IMR-90 (cell line): ENCODE data around the gene COX6A2. TPM values are rescaled to one million over a fixed set of nuclear protein-coding genes. Genes with fewer than 3 reads are reported as not detected.

ENCODE experiments used
- ATAC-seq: fragments of 200-7000 bp; cut with Tn5 transposase; 2 replicates; pipeline ENCODE4 v1.9.1; 2020; ENCODE audit warnings: low read depth, mild to moderate bottlenecking, moderate library complexity
- BruUV-seq: library from RNA; stranded (reverse); fragments of 400-500 nt; replicated peaks from 2 replicates; lab custom pipeline; 2021; lab: Mats Ljungman, UMichigan
- CTCF ChIA-PET: fragments of 300-600 bp; formaldehyde crosslinking; extraction: SDS; loops from one replicate; lab custom pipeline; 2021; ENCODE audit warnings: antibody characterized with exemption; lab: Yijun Ruan, JAX
- POLR2A ChIA-PET: fragments of 300-600 bp; sonication (Branson Sonifier 250); formaldehyde crosslinking; loops from one replicate; lab custom pipeline; 2022; ENCODE audit warnings: antibody characterized with exemption; ENCODE audit not compliant: unreplicated experiment; lab: Charles Lee
- DNase-seq: peaks from one replicate; pipeline ENCODE4 v3.0.0; 2013
- H2AFZ ChIP-seq: replicated peaks from 2 replicates; pipeline ENCODE3; 2013; ENCODE audit warnings: low read length, mild to moderate bottlenecking; ENCODE audit not compliant: poor library complexity
- H2AK5ac ChIP-seq: 2 replicates; pipeline ENCODE4 v1.6.1; 2013; ENCODE audit warnings: low read depth, low read length, inconsistent platforms
- H2AK9ac ChIP-seq: replicated peaks from 2 replicates; pipeline ENCODE3; 2013; ENCODE audit warnings: mild to moderate bottlenecking, low read depth, low read length, moderate library complexity; ENCODE audit not compliant: poor library complexity
- H2BK120ac ChIP-seq: 2 replicates; pipeline ENCODE4 v1.6.1; 2013; ENCODE audit warnings: low read depth, low read length, inconsistent platforms
- H2BK15ac ChIP-seq: 3 replicates; pipeline ENCODE4 v1.6.1; 2013; ENCODE audit warnings: low read depth, low read length, inconsistent platforms
- H2BK20ac ChIP-seq: 2 replicates; pipeline ENCODE4 v1.6.1; 2013; ENCODE audit warnings: low read depth, mild to moderate bottlenecking, inconsistent platforms, low read length, moderate library complexity
- H2BK5ac ChIP-seq: 2 replicates; pipeline ENCODE4 v1.6.1; 2013; ENCODE audit warnings: mild to moderate bottlenecking, low read depth, low read length, inconsistent platforms; ENCODE audit not compliant: poor library complexity, severe bottlenecking
- H3K14ac ChIP-seq: replicated peaks from 2 replicates; pipeline ENCODE4 v1.6.1; 2013; ENCODE audit warnings: low read depth, low read length, inconsistent platforms
- H3K18ac ChIP-seq: 2 replicates; pipeline ENCODE4 v1.6.1; 2013; ENCODE audit warnings: low read depth, low read length, control low read depth
- H3K23ac ChIP-seq: 2 replicates; pipeline ENCODE4 v1.6.1; 2013; ENCODE audit warnings: low read depth, low read length, inconsistent platforms
- H3K27ac ChIP-seq: 2 replicates; pipeline ENCODE4 v1.5.1; 2013; ENCODE audit warnings: mild to moderate bottlenecking, control low read depth, low read length; ENCODE audit not compliant: insufficient read depth
- H3K27me3 ChIP-seq: 2 replicates; pipeline ENCODE4 v1.6.1; 2013; ENCODE audit warnings: low read length; ENCODE audit not compliant: control insufficient read depth, insufficient read depth
- H3K36me3 ChIP-seq: 2 replicates; pipeline ENCODE4 v1.6.1; 2013; ENCODE audit warnings: low read length, mixed read lengths; ENCODE audit not compliant: control insufficient read depth, insufficient read depth
- H3K4ac ChIP-seq: 2 replicates; pipeline ENCODE4 v1.6.1; 2013; ENCODE audit warnings: low read depth, low read length, inconsistent platforms
- H3K4me1 ChIP-seq: 2 replicates; pipeline ENCODE4 v1.6.1; 2013; ENCODE audit warnings: low read length, mixed read lengths; ENCODE audit not compliant: control insufficient read depth, insufficient read depth
- H3K4me2 ChIP-seq: 2 replicates; pipeline ENCODE4 v1.6.1; 2013; ENCODE audit warnings: low read depth, mild to moderate bottlenecking, control low read depth, low read length, moderate library complexity
- H3K4me3 ChIP-seq: 2 replicates; pipeline ENCODE4 v1.5.1; 2013; ENCODE audit warnings: low read depth, mild to moderate bottlenecking, control low read depth, low read length, moderate library complexity; ENCODE audit not compliant: insufficient read depth
- H3K56ac ChIP-seq: 2 replicates; pipeline ENCODE4 v1.6.1; 2013; ENCODE audit warnings: low read length, inconsistent platforms; ENCODE audit not compliant: insufficient read depth; ENCODE audit errors: extremely low read depth
- H3K79me1 ChIP-seq, 2 experiments: 2 replicates each; pipeline ENCODE4 v1.6.1; 2013; ENCODE audit warnings: low read length in 2 of 2, inconsistent platforms in 1 of 2, low read depth in 1 of 2
- H3K9ac ChIP-seq: 2 replicates; pipeline ENCODE4 v1.6.1; 2013; ENCODE audit warnings: low read depth, low read length, control low read depth
- H3K9me1 ChIP-seq: 2 replicates; pipeline ENCODE4 v1.6.1; 2013; ENCODE audit warnings: low read length, inconsistent platforms; ENCODE audit not compliant: insufficient read depth
- H3K9me3 ChIP-seq: 2 replicates; pipeline ENCODE4 v1.6.1; 2013; ENCODE audit warnings: low read length; ENCODE audit not compliant: control insufficient read depth, insufficient read depth
- H4K20me1 ChIP-seq: 2 replicates; pipeline ENCODE4 v1.6.1; 2013; ENCODE audit warnings: low read length, inconsistent platforms; ENCODE audit not compliant: insufficient read depth
- H4K5ac ChIP-seq: 2 replicates; pipeline ENCODE4 v1.6.1; 2013; ENCODE audit warnings: mild to moderate bottlenecking, low read depth, low read length, control low read depth
- H4K8ac ChIP-seq, 2 experiments: 2 replicates each; pipeline ENCODE4 v1.6.1; 2013; ENCODE audit warnings: low read depth in 2 of 2, low read length in 2 of 2, control low read depth in 1 of 2, inconsistent platforms in 1 of 2
- H4K91ac ChIP-seq: 2 replicates; pipeline ENCODE4 v1.6.1; 2013; ENCODE audit warnings: low read depth, low read length, inconsistent platforms; ENCODE audit not compliant: insufficient read depth
- CEBPB ChIP-seq: IDR thresholded peaks from 2 replicates; pipeline ENCODE4 v1.6.1; 2012; ENCODE audit warnings: low read depth, low read length, improper control_type of control experiment
- CHD1 ChIP-seq: IDR thresholded peaks from 2 replicates; pipeline ENCODE4 v1.6.1; 2012; ENCODE audit warnings: low read depth, low read length, improper control_type of control experiment
- FOS ChIP-seq: fragments of 150-350 bp; IDR thresholded peaks from 2 replicates; pipeline ENCODE4 v1.6.1; 2016; ENCODE audit warnings: low read depth, low read length
- MAFK ChIP-seq: IDR thresholded peaks from 2 replicates; pipeline ENCODE4 v1.6.1; 2012; ENCODE audit warnings: low read depth, low read length, improper control_type of control experiment
- MXI1 ChIP-seq: IDR thresholded peaks from 2 replicates; pipeline ENCODE4 v1.6.1; 2012; ENCODE audit warnings: low read depth, mild to moderate bottlenecking, low read length, moderate library complexity, borderline replicate concordance
- POLR2A ChIP-seq: IDR thresholded peaks from 2 replicates; pipeline ENCODE4 v1.6.1; 2012; ENCODE audit warnings: mild to moderate bottlenecking, low read depth, low read length
- RCOR1 ChIP-seq: IDR thresholded peaks from 2 replicates; pipeline ENCODE4 v1.6.1; 2012; ENCODE audit warnings: mild to moderate bottlenecking, low read length, improper control_type of control experiment; ENCODE audit not compliant: insufficient replicate concordance
- WGBS, 2 experiments: methylation state at CpG; one replicate each; pipeline versions ENCODE4 v1.1.5 to v1.1.7; 2013; ENCODE audit warnings: missing lambda C conversion rate in 2 of 2; ENCODE audit not compliant: insufficient read length in 1 of 2; ENCODE audit errors: extremely low coverage in 2 of 2; 5-methylcytosine and 5-hydroxymethylcytosine counted together
- dilution Hi-C: fragments of 300-500 bp; cut with HindIII; formaldehyde crosslinking; loops from one replicate; pipeline ENCODE4 v1.14.3; 2018; ENCODE audit warnings: low sequenced_read_pairs; ENCODE audit not compliant: unreplicated experiment
- in situ Hi-C: fragments of 300-500 bp; cut with MboI; formaldehyde crosslinking; loops from 3 replicates; pipeline ENCODE4 v1.14.3; 2019; ENCODE audit warnings: low sequenced_read_pairs, inconsistent platforms, mixed read lengths
- intact Hi-C: fragments of 100-400 bp; cut with micrococcal nuclease; formaldehyde crosslinking; loops from 2 replicates; pipeline ENCODE4 v1.10.0; 2022
- polyA plus RNA-seq, 3 experiments: library from polyadenylated mRNA; depleted of rRNA; stranded (reverse); fragments of >200 nt; gene quantifications; 2 replicates each; pipeline ENCODE4 v1.2.3, GENCODE V29; 2012; ENCODE audit warnings: low replicate concordance in 1 of 3
- total RNA-seq: library from RNA; depleted of rRNA; stranded (reverse); fragments of >200 nt; gene quantifications from 2 replicates; pipeline ENCODE4 v1.2.3, GENCODE V29; 2012
- TF ChIP-seq, protein P1 (sequence below): fragments of 150-350 bp; IDR thresholded peaks from 2 replicates; pipeline ENCODE4 v1.6.1; 2017; ENCODE audit warnings: mild to moderate bottlenecking, antibody characterized with exemption, low read length, low read depth
- TF ChIP-seq, protein P2 (sequence below): fragments of 150-350 bp; IDR thresholded peaks from 2 replicates; pipeline ENCODE4 v1.6.1; 2016; ENCODE audit warnings: low read depth, mild to moderate bottlenecking, low read length, moderate library complexity, borderline replicate concordance

Gene COX6A2
- total and polyA plus RNA-seq, 2 of the 4 experiments (the other 2 are of a cell fraction), result not detected

DNA sequence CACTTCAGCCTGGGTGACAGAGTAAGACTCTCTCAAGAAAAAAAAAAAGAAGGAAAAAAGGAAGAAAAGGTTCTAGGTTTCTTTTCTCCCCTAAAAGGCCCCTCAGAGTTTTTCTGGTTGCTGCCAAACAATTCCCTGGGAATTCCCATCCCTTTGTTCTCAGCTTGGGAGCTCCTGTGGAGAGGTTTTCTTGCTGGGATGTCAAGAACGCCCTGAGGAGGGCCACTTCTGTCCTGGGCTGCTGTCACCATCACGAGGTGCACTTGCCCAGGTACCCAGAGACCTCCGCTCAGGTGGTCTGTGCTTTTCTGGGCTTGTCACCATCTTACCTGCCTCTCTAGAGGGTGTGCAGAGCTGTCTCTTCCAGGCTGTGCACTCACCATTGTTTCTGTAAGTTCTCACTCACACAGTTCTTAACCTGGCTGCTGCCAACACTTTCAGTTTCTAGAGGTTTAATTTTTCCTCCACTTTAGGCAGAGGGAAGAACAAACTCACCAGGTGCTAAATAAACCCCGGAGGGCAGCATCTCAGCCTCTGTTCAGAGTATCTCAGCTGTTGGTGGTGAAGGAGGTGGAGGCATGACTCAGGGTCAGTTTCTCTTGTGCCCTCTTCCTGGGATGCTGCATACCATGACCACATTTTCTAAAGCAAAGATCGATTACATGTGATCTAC is 2.4 kb upstream of the COX6A2 start:
- H3K36me3 ChIP-seq, result no peaks in the 10 kb centered on the region
- H2BK20ac ChIP-seq, result no peak overlapping the region
- H3K27me3 ChIP-seq, result peaks cover 24% of the 10 kb centered on the region
- CTCF ChIA-PET, result interaction anchor here (1.0 kb wide), 1 partner anchor 22 kb away, joined by 3 read pairs; no protein-coding TSS in a partner anchor
- H3K79me1 ChIP-seq, result no peaks in the 10 kb centered on the region
- POLR2A ChIA-PET, result no interaction called here
- in situ Hi-C loops (no loop called here), intact Hi-C loops (no loop called here), dilution Hi-C loops (no loop called here)
- H3K9me3 ChIP-seq, result no peaks in the 10 kb centered on the region; the same call in 1 of the 2 replicates
- TF ChIP-seq POLR2A (no peak), MAFK (no peak), CEBPB (no peak), RCOR1 (no peak), MXI1 (no peak), FOS (no peak), CHD1 (no peak)
- TF ChIP-seq, protein P1, sequence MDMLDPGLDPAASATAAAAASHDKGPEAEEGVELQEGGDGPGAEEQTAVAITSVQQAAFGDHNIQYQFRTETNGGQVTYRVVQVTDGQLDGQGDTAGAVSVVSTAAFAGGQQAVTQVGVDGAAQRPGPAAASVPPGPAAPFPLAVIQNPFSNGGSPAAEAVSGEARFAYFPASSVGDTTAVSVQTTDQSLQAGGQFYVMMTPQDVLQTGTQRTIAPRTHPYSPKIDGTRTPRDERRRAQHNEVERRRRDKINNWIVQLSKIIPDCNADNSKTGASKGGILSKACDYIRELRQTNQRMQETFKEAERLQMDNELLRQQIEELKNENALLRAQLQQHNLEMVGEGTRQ, result no peak
- TF ChIP-seq, protein P2, sequence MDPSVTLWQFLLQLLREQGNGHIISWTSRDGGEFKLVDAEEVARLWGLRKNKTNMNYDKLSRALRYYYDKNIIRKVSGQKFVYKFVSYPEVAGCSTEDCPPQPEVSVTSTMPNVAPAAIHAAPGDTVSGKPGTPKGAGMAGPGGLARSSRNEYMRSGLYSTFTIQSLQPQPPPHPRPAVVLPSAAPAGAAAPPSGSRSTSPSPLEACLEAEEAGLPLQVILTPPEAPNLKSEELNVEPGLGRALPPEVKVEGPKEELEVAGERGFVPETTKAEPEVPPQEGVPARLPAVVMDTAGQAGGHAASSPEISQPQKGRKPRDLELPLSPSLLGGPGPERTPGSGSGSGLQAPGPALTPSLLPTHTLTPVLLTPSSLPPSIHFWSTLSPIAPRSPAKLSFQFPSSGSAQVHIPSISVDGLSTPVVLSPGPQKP, result no peak
- no peak overlapping the region for H3K9ac ChIP-seq
- H3K56ac ChIP-seq, result no peak overlapping the region
- H4K91ac ChIP-seq, result no peak overlapping the region
- H2BK15ac ChIP-seq, result no peak overlapping the region
- no TSS peak for BruUV-seq
- H2BK5ac ChIP-seq, result no peak overlapping the region
- H4K8ac ChIP-seq, result no peak overlapping the region
- H3K9me1 ChIP-seq, result no peaks in the 10 kb centered on the region
- 7% methylated on average over 2 of the region's 5 CpGs; no CpG with 5 or more reads in 1 of the 2 experiments for WGBS, 2 experiments
- no peak overlapping the region for H2AK9ac ChIP-seq
- H3K4ac ChIP-seq, result no peak overlapping the region
- H3K23ac ChIP-seq, result no peak overlapping the region
- H3K4me3 ChIP-seq, result no peak overlapping the region
- no peak overlapping the region for H4K5ac ChIP-seq
- DNase-seq (no peak), ATAC-seq (no peak)
- no peaks in the 10 kb centered on the region for H3K4me1 ChIP-seq
- H2AK5ac ChIP-seq, result no peak overlapping the region
- H2AFZ ChIP-seq, result no peak overlapping the region
- H2BK120ac ChIP-seq, result no peak overlapping the region
- H3K4me2 ChIP-seq, result no peak overlapping the region
- H4K20me1 ChIP-seq, result no peaks in the 10 kb centered on the region
- no peak overlapping the region for H3K18ac ChIP-seq
- H3K27ac ChIP-seq, result no peak overlapping the region
- no peak overlapping the region for H3K14ac ChIP-seq
